Activated naive CD4-positive, alpha-beta T cell treated with anti-CD3 and anti-CD28 coated beads, Interleukin-2, amount 50 U/mL, for 24 hours (primary cell): Measurements from ENCODE around the gene GALNT17.
A peak's percentile ranks its signal among the peaks of the same experiment; 100 is the strongest.

ENCODE experiments used
- H3K27ac Mint-ChIP-seq: one replicate; pipeline ENCODE4 v1.8.0; 2021; ENCODE audit warnings: mild to moderate bottlenecking, mixed read lengths
- H3K27me3 Mint-ChIP-seq: one replicate; pipeline ENCODE4 v1.8.0; 2021; ENCODE audit warnings: mixed read lengths
- H3K36me3 Mint-ChIP-seq: one replicate; pipeline ENCODE4 v1.8.0; 2021; ENCODE audit warnings: mixed read lengths
- H3K4me1 Mint-ChIP-seq: one replicate; pipeline ENCODE4 v1.8.0; 2021; ENCODE audit warnings: mixed read lengths
- H3K4me3 Mint-ChIP-seq: one replicate; pipeline ENCODE4 v1.8.0; 2021; ENCODE audit warnings: mild to moderate bottlenecking, mixed read lengths
- H3K9me3 Mint-ChIP-seq: one replicate; pipeline ENCODE4 v1.8.0; 2021; ENCODE audit warnings: mixed read lengths

GALNT17 gene

DNA sequence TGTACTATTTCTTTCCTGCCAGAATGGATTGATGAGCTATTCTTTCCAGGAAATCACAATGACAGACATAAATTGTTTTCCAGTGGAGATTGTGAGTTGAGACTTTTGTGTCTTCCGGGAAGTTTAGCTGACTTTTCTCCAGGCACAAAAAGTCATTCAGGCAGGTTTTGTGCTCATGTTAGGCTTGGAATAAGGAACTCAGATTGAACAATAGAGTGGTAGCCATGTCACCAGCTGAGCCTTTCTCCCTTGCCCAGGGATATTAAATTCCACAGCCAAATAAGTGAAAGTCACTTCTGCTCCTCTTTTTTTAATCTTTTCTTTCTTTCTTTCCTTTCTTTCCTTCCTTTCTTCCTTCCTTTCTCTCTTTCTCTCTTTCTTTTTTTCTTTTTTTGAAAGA, 559.6 kb downstream of the GALNT17 start:
- Mint-ChIP-seq H3K36me3 (no peaks in the 10 kb centered on the region), H3K27me3 (no peaks in the 10 kb centered on the region), H3K4me3 (no peak overlapping the region), H3K9me3 (peaks cover 6% of the 10 kb centered on the region), H3K27ac (no peak overlapping the region), H3K4me1 (no peaks in the 10 kb centered on the region)

DNA sequence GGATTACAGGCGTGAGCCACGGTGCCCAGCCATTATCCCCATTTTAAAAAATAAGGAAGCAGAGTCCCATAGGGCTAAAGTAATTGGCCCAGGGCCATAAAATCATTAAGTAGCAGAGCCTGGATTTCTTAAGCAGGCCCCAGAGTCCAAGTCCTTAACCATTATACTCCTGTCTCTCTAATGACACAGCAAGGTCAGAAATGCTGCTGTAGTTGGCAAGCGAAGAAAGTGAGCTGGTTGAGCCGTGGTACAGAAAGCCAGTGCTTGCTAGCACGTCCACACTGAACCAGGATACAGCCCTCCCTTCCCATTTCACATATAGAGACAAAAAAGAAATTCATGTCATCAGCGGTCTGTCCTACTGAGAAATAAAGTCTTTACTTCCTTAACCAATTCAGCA, 562.7 kb downstream of the GALNT17 start:
- H3K9me3 Mint-ChIP-seq, result peaks cover 6% of the 10 kb centered on the region
- no peak overlapping the region for H3K4me3 Mint-ChIP-seq
- H3K36me3 Mint-ChIP-seq, result no peaks in the 10 kb centered on the region
- H3K27me3 Mint-ChIP-seq, result no peaks in the 10 kb centered on the region
- no peak overlapping the region for H3K27ac Mint-ChIP-seq
- no peaks in the 10 kb centered on the region for H3K4me1 Mint-ChIP-seq

DNA sequence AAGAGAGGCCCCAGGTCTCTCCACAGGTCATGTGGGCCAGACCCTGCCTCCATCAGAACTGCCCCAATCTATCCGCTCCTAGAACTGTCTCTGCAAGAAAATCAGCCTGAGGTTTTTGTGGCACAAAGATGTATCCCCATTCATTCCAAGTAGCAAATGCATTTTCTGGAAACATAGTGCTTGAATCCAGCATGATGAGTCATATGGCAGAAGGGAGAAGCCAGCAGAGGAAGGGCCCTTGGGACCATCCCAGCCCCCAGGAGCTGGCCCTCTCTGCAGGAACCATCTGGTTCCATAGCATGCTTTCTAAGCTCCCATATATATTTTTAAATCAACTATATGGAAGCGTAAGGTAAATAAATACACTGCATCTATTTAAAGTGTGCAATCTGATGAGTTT, 563.2 kb downstream of the GALNT17 start:
- Mint-ChIP-seq H3K27me3 (no peaks in the 10 kb centered on the region), H3K36me3 (no peaks in the 10 kb centered on the region), H3K27ac (peak overlapping the region; percentile 47), H3K4me1 (no peaks in the 10 kb centered on the region), H3K4me3 (no peak overlapping the region), H3K9me3 (peaks cover 6% of the 10 kb centered on the region)

DNA sequence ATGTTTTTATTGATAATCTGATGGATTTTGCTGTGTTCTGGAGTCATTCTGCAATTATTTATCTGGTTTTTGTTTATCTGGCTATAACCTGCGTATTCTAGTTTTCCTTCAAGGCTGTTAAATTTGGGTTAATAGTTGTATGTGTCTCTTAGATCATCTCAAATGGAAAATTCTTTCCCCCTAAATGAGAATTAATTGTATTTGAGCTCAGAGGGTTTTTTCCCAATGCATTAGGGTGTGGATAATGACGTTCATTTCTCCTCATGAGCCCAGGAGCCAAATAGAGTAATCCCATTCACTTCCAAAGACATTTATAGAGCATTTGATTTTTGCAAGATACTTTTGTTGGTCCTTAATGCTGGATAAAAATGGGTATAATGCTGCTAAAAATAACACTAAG, 564.6 kb downstream of the GALNT17 start:
- Mint-ChIP-seq H3K4me3 (no peak overlapping the region), H3K4me1 (no peaks in the 10 kb centered on the region), H3K27ac (no peak overlapping the region)

DNA sequence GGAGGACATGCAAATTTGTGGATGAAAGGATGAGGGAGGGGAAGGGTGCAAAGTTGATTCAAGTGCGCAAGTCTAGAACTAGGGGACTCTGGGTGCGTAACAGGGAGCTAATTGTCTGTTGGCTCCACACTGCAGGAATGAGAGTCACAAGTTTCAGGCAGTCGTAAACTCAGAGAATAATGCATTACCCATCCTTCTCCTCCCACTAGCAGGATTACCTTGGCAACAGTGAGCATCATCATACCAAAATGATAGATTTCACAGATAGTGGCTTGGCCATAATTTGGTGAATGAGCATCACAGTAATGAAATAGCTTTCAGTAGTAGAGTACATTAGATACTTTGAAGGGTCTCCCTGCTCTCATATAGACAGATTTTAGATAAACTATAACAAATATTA, 565.5 kb downstream of the GALNT17 start:
- Mint-ChIP-seq H3K36me3 (no peaks in the 10 kb centered on the region), H3K27me3 (no peaks in the 10 kb centered on the region), H3K4me1 (no peaks in the 10 kb centered on the region), H3K27ac (no peak overlapping the region), H3K4me3 (no peak overlapping the region), H3K9me3 (peaks cover 19% of the 10 kb centered on the region)

More for the DNA sequence above, 564.6 kb downstream of the GALNT17 start:
- H3K9me3 Mint-ChIP-seq, result peaks cover 13% of the 10 kb centered on the region
- H3K27me3 Mint-ChIP-seq, result no peaks in the 10 kb centered on the region
- no peaks in the 10 kb centered on the region for H3K36me3 Mint-ChIP-seq

DNA sequence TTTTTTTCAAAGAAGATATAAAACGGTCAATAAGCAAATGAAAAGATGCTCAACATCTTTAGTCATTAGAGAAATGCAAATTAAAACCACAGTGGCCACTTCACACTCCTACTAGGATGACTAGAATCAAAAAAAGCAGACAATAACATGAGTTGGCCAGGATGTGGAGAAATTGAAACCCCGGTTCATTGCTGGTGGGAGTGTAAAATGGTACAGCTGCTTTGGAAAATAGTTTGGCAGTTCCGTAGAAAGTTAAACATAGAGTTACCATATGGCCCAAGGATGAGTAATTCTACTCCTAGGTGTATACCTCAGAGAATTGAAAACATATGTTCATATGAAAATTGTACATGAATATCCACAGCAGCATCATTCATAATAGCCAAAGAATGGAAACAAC, 573.3 kb downstream of the GALNT17 start:
- H3K27me3 Mint-ChIP-seq, result no peaks in the 10 kb centered on the region
- H3K27ac Mint-ChIP-seq, result no peak overlapping the region
- peaks cover 28% of the 10 kb centered on the region for H3K9me3 Mint-ChIP-seq
- no peaks in the 10 kb centered on the region for H3K36me3 Mint-ChIP-seq
- no peak overlapping the region for H3K4me3 Mint-ChIP-seq
- no peaks in the 10 kb centered on the region for H3K4me1 Mint-ChIP-seq

DNA sequence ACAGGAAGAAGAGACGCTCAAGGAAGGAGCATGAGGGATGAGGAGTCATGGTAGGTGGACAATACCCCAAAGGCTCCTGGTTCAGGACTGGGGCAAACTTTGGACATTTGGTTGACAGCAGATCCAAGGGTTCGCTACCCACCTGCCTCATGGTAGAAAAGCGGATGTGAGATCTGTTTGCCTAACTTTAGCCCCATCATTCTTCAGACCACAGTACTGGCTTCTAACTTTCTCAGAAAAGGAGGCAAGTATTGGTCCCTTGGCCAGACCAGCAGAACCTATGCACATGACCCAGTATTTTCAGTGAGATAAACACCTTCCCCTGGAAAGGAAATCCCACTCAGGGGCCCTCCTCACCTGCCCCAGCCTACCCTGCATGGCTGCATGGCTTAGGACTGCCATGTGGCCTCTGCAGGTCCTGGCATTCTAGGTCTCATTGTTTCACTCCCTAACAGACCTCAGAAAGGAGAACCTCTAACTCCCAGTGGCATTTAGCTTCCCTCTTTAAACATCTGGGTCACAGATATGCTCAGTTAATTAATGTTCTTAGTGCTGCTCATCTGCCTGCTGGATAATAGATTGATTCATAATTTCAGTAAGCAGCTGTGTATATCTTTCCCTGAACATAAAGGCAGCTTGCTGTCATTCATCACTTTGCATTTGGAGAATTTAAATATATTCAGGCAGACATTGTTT, 574.1 kb downstream of the GALNT17 start:
- no peaks in the 10 kb centered on the region for H3K4me1 Mint-ChIP-seq
- peaks cover 21% of the 10 kb centered on the region for H3K9me3 Mint-ChIP-seq
- no peaks in the 10 kb centered on the region for H3K36me3 Mint-ChIP-seq
- no peak overlapping the region for H3K27ac Mint-ChIP-seq
- H3K4me3 Mint-ChIP-seq, result no peak overlapping the region
- H3K27me3 Mint-ChIP-seq, result no peaks in the 10 kb centered on the region

DNA sequence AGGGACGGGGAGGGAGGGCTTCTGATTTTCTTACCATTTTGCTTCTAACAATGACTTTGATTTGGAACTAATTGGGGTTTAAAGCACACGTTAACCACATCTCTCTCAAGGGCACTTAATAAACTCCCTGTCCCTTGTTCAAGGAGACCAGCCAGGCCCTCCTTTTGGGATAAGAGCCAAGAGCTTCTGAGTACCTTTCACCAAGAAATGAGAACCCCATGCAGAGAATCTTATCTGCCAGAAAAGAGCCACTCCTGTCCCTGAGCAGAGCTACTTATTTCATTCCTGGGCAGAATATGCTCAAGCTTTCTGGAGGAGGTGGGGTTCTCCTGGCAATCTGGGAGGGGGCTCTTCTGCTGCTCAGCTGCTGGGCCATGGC, 574.6 kb downstream of the GALNT17 start:
- Mint-ChIP-seq H3K4me3 (no peak overlapping the region), H3K9me3 (peaks cover 21% of the 10 kb centered on the region), H3K27ac (no peak overlapping the region), H3K27me3 (no peaks in the 10 kb centered on the region), H3K4me1 (no peaks in the 10 kb centered on the region), H3K36me3 (no peaks in the 10 kb centered on the region)

DNA sequence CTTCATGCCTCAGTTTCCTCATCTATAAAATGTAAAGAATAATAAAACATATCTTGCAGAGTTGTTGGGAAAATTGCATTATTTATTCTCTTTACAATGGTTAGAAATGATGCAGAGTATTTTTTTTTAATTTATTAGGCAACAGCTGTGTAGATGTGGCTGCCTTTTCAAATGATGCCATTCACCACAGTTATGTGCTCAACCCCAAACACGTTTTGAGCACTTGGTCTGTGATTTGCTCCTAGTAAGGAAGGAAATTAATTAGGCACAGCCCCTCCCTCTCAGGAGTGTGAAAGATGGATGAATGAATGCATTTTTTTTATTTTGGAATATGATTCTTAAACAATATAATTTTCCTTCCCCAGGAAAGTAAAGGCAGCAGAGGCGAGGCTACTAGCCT, 575.1 kb downstream of the GALNT17 start:
- Mint-ChIP-seq H3K36me3 (no peaks in the 10 kb centered on the region), H3K4me1 (no peaks in the 10 kb centered on the region), H3K9me3 (peaks cover 17% of the 10 kb centered on the region), H3K27me3 (no peaks in the 10 kb centered on the region), H3K4me3 (no peak overlapping the region), H3K27ac (no peak overlapping the region)

DNA sequence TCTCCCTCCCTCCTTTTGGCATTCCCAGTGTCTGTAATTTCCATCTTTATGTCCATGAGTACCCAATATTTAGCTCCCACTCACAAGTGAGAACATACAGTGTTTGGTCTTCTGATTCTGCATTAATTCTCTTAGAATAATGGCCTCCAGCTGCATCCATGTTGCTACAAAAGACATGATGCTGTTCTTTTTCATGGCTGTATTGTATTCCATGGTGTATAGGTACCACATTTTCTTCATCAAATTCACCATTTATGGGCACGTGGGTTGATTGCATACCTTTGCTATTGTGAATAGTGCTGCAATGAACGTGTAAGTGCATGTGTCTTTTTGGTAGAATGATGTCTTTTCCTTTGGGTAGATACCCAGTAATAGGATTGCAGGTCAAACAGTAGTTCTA, 576.8 kb downstream of the GALNT17 start:
- H3K4me3 Mint-ChIP-seq, result no peak overlapping the region
- H3K27me3 Mint-ChIP-seq, result no peaks in the 10 kb centered on the region
- no peaks in the 10 kb centered on the region for H3K36me3 Mint-ChIP-seq
- peaks cover 6% of the 10 kb centered on the region for H3K9me3 Mint-ChIP-seq
- H3K27ac Mint-ChIP-seq, result no peak overlapping the region
- no peaks in the 10 kb centered on the region for H3K4me1 Mint-ChIP-seq

DNA sequence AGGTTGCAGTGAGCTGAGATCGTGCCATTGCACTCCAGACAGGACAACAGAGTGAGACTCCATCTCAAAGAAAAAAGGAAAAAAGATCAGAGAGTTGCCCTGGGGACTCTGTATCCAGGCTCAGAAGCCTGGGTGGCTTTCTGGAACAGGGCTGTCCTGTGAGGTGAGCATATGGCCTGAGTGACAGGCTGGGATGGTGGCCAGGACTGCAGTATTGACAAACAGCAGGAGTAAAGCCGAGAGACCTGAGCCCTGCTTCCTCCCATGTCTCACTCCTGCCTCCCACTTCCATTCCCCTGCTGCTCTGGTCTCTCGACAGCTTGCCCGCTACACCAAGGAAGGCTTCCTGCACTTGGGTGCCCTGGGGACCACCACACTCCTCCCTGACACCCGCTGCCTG, 578.5 kb downstream of the GALNT17 start:
- Mint-ChIP-seq H3K27ac (no peak overlapping the region), H3K4me1 (no peaks in the 10 kb centered on the region), H3K36me3 (no peaks in the 10 kb centered on the region), H3K9me3 (peaks cover 4% of the 10 kb centered on the region), H3K27me3 (no peaks in the 10 kb centered on the region), H3K4me3 (no peak overlapping the region)

DNA sequence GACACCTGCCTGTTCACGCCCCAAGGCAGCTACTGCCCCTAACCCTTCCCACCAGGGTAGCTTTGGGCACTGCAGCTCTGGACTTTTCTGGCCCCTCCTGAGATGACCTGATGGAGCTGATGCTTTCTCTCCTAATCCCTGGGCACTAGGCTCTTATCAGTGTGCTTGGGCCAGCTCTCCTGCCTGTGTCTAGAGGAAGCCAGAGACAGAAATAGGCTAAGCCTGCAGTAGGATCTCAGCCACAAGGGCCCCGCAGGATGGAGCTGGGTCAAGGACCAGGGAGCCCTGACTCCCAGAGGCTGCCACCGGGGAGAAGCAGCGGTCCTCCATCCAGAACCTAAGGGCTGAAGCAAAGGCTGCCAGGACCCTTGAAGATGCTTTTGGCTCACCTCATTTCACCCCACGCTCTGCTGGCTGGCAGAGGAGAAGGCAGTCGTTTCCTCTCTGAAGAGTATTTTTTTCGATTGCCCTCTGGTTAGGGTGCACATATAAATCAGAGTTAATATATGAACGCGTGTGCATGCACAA, 580.8 kb downstream of the GALNT17 start:
- Mint-ChIP-seq H3K4me1 (no peaks in the 10 kb centered on the region), H3K9me3 (peaks cover 4% of the 10 kb centered on the region), H3K36me3 (no peaks in the 10 kb centered on the region), H3K4me3 (no peak overlapping the region), H3K27ac (no peak overlapping the region), H3K27me3 (no peaks in the 10 kb centered on the region)

DNA sequence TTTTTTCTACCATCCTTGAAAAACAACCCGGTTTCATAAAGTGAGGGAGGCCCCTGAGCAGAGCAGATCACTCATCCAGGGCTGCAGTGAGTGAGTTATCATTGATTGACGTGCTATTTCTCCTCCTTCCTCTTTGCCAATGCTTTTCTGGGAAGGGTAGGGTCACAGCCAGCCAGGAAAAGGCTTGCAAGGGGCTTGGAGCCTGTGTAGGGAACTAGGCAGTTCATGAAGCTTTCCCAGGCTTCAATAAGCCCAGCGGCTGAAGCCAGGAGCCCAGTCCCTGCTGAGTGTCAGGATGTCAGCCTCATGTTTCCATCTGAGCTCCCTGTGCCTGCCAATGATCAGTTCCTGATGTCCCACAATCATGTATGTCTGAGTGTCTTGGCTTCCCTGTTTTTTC, 584.7 kb downstream of the GALNT17 start:
- Mint-ChIP-seq H3K9me3 (no peaks in the 10 kb centered on the region), H3K4me1 (no peaks in the 10 kb centered on the region), H3K36me3 (no peaks in the 10 kb centered on the region), H3K27me3 (no peaks in the 10 kb centered on the region), H3K27ac (no peak overlapping the region), H3K4me3 (no peak overlapping the region)

DNA sequence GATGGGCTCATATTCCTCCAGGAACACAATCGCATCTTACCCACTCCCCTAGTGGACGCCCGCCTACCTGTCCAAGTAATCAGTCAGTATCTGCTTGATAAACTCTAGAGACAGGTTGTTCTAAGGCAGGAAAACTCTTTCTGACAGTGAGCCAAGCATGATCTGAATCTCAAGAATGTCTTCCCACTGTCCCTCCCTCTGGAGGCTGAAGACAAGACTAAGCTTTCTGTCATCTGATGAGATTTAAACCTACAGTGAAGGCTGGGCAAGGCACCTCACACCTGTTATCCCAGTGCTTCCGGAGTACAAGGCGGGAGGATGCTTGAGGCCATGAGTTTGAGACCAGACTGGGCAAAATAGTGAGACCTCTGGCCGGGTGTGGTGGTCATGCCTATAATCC, 586.6 kb downstream of the GALNT17 start:
- Mint-ChIP-seq H3K27me3 (no peaks in the 10 kb centered on the region), H3K27ac (no peak overlapping the region), H3K36me3 (no peaks in the 10 kb centered on the region), H3K9me3 (no peaks in the 10 kb centered on the region), H3K4me3 (no peak overlapping the region), H3K4me1 (no peaks in the 10 kb centered on the region)

DNA sequence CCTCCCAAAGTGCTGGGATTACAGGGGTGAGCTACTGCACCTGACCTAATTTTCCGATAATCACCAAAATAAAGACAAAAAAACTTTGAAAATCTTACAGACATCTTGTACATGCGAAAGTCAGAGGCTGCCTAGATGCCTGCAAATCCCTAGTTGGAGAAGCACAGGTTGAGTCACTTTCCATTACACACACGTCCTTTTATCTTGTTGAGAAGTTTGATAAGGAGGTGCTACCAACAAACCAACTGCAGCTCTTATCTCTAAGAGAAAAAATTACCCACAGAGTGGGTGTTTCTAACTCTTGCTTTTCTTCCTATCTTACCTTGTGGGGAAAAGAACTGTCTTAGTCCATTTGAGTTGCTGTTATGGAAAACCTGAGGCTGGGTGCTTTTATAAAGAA, 589.8 kb downstream of the GALNT17 start:
- Mint-ChIP-seq H3K4me1 (no peaks in the 10 kb centered on the region), H3K36me3 (no peaks in the 10 kb centered on the region), H3K9me3 (no peaks in the 10 kb centered on the region), H3K27me3 (no peaks in the 10 kb centered on the region), H3K4me3 (no peak overlapping the region), H3K27ac (no peak overlapping the region)

DNA sequence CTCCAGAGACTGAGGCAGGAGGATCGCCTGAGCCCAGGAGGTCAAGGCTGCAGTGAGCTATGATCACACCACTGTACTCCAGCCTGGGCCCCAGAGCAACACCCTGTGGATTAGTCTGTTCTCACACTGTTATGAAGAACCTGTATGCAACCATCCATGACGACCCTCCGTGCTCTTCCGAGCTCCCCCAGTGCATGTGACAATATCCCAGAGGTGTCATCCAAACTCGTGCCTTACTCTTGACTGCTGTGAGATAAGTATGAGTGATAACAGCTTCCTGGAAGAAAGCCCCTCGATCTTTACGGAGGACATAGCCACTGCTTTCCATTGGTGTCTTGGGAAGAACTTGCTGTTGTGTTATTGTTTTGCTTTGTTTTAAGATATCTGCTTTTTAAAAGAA, 591.9 kb downstream of the GALNT17 start:
- Mint-ChIP-seq H3K4me1 (no peaks in the 10 kb centered on the region), H3K4me3 (no peak overlapping the region), H3K27ac (no peak overlapping the region), H3K27me3 (no peaks in the 10 kb centered on the region), H3K36me3 (no peaks in the 10 kb centered on the region), H3K9me3 (no peaks in the 10 kb centered on the region)

DNA sequence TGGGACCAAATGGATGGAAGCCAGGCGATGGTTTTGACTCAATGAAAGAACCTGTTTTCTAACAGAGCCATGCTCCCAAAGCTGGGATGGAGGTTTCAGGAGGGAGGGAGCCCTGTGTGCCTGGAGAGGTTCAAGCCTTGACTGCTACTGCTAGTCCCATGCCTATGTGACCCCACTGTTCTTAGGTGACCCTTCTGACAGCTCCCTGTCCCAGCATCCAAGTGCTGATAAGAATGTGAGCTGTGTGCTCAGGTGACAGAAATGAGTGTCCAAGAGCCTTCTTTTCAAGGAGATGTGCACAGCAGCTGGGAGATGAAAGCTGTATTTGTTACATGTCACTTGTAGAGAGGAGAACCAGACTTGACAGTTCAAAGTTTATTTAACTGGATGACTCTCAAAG, 595.4 kb downstream of the GALNT17 start:
- Mint-ChIP-seq H3K27me3 (peaks cover 2% of the 10 kb centered on the region), H3K27ac (no peak overlapping the region), H3K36me3 (no peaks in the 10 kb centered on the region), H3K9me3 (no peaks in the 10 kb centered on the region), H3K4me1 (no peaks in the 10 kb centered on the region), H3K4me3 (no peak overlapping the region)
